ENCODE data around the gene MAGEF1.

The MAGEF1 gene

DNA sequence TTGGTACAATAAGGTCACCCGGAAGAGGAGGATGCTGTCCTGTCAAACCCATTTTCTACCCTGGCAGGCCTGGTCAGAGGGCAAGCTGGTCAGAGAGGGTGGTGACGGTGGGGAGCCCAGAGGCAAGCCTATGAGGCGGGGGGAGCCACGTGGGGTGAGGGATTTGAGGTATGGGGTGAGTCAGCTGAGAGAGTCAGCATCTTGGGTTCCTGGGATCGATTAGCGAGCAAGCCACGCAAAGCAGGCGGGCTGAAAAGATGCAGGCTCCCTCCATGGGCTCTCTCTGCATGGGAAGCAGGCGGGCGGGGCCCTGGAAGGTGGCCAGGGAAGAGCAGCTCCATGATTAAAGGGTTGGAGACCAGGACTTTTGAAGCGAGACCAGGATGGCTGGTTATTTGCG, 48.1 kb downstream of the MAGEF1 start:
- no peak for DNase-seq

DNA sequence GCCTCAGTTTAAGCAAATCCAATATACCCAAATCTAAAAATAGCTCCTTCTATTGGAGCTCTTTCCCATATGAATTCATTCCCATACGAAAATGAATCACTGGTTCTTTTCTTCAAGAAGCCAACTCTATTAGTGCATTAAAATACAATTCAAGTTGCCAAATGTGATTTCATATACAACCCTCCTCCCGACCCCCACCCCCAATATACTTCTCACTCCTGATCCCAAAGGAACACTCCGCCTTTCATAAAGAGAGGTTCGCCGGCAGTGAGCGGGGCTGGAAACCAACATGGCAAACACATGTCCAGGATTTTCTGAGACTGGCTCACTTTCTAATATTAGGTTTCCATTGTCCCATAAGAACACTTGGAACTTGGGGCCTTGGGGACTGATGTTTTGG, 48.5 kb downstream of the MAGEF1 start:
- no peak for DNase-seq

DNA sequence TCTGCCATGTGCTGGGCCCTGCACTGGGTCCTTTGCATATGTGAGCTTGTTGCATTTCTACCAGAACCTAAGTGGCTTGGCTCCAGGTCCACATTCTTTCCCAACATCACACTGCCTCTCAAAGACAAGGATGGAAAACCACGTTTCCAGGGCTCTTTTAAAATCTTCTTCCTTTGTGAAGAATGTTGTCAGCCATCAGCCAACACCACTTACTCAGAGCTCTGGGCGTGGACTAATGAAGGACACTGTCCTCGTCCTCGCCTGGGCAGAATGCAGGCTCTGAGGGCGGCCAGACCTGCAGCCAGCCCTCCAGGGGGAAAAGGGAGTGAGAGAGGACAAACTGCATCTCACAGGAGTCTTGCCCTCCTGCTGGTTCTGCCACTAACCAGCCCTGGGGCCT, 49.7 kb downstream of the MAGEF1 start:
- DNase-seq = no peak

DNA sequence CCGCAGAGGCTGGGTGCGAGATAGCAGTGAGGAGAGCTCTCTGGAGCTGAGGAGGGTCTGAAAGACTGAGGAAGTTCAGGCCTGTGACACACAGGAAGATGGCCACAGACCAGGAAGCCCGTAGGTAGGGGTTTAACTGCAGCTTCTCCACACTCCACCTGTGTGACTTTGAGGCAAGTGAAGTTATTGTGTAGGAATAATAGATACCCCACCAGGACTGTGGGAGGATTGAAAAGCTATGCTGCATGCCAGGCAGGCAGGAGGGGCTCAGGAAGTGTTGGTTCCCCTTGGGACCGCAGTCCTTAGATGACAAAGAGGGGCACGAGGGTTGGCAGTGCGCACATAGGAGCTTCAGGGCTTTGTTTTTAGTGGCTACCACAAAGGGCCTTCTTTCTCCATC, 50.9 kb downstream of the MAGEF1 start:
- no peak for DNase-seq
